Cardiac fibroblast (primary cell): Measurements from ENCODE around the gene GHITM.

Source experiments
- DNase-seq, 2 donors: peaks; one replicate each; pipeline versions ENCODE4 v3.0.0 to v3.0.0-alpha.2; 2010; ENCODE audit warnings: low read depth in 2 of 2
- H3K4me3 ChIP-seq, 2 donors: replicated peaks in 1 of 2; 1 replicate in 1 of 2; 2 replicates in 1 of 2; pipeline ENCODE4 v1.5.1; 2011; ENCODE audit warnings: low read depth in 2 of 2, low read length in 2 of 2, mild to moderate bottlenecking in 2 of 2, moderate library complexity in 1 of 2
- CTCF ChIP-seq: IDR thresholded peaks from one replicate; pipeline ENCODE4 v1.5.1; 2011; ENCODE audit warnings: low read depth, mild to moderate bottlenecking, low read length, inconsistent platforms

GHITM gene

GRCh38 chr10:84196083-84196482 is 56.8 kb downstream of the GHITM start:
- TF ChIP-seq CTCF: no peak
- H3K4me3 ChIP-seq: no peak overlapping the region
- DNase-seq: no peak

GRCh38 chr10:84196941-84197340 is 57.6 kb downstream of the GHITM start:
- TF ChIP-seq CTCF: no peak
- no peak for DNase-seq
- H3K4me3 ChIP-seq: no peak overlapping the region

GRCh38 chr10:84197643-84198042 is 58.3 kb downstream of the GHITM start:
- DNase-seq: no peak
- TF ChIP-seq CTCF: no peak
- no peak overlapping the region for H3K4me3 ChIP-seq

- H3K4me3 ChIP-seq: no peak overlapping the region
- TF ChIP-seq CTCF: no peak
- no peak for DNase-seq
These were observed 59.1 kb downstream of the GHITM start for GRCh38 chr10:84198206-84198915.

- no peak for TF ChIP-seq CTCF
- no peak overlapping the region for H3K4me3 ChIP-seq
- no peak for DNase-seq
These were observed 61.4 kb downstream of the GHITM start for GRCh38 chr10:84200537-84201243.

- no peak overlapping the region for H3K4me3 ChIP-seq
- DNase-seq: no peak
- no peak for TF ChIP-seq CTCF
These were observed 61.9 kb downstream of the GHITM start for GRCh38 chr10:84201244-84201606.
